Lower lobe of right lung (tissue), 2 donors: Measurements from ENCODE around the gene PARVG. TPM values are rescaled to one million over a fixed set of nuclear protein-coding genes. Genes with fewer than 3 reads are reported as not detected.

Experiments used
- ATAC-seq, 2 donors: fragments of 200-7000 bp; cut with Tn5 transposase; one replicate each; pipeline ENCODE4 v1.9.1; 2020 to 2022; ENCODE audit warnings: mild to moderate bottlenecking in 2 of 2, moderate library complexity in 2 of 2
- DNase-seq: peaks from one replicate; pipeline ENCODE4 v3.0.0-alpha.2; 2020
- H3K27ac ChIP-seq: fragments of 200-600 bp; one replicate; pipeline ENCODE4 v1.8.0; 2022
- H3K27me3 ChIP-seq: fragments of 200-600 bp; one replicate; pipeline ENCODE4 v1.8.0; 2022; ENCODE audit warnings: low read depth
- H3K36me3 ChIP-seq: fragments of 200-600 bp; one replicate; pipeline ENCODE4 v1.8.0; 2022; ENCODE audit warnings: mild to moderate bottlenecking
- H3K4me1 ChIP-seq: fragments of 200-600 bp; one replicate; pipeline ENCODE4 v1.8.0; 2022
- H3K4me3 ChIP-seq: fragments of 200-600 bp; one replicate; pipeline ENCODE4 v1.8.0; 2022; ENCODE audit warnings: mild to moderate bottlenecking
- H3K9me3 ChIP-seq: fragments of 200-600 bp; one replicate; pipeline ENCODE4 v1.8.0; 2022
- CTCF ChIP-seq: fragments of 200-600 bp; IDR thresholded peaks from one replicate; pipeline ENCODE4 v1.8.0; 2022; ENCODE audit warnings: antibody characterized with exemption, mild to moderate bottlenecking
- intact Hi-C: fragments of 100-400 bp; cut with DNase I; formaldehyde crosslinking; loops from one replicate; pipeline ENCODE4 v1.11.0; 2022
- long read RNA-seq: library from polyadenylated mRNA; unstranded; transcript quantifications from one replicate; pipeline ENCODE4 v2.0.0, GENCODE V29; 2021
- total RNA-seq: library from RNA; stranded (reverse); fragmentation: NEBNext Ultra II Directional; extraction: Animal tissue kit (Norgen Biotek cat#: 25700); gene quantifications from one replicate; pipeline ENCODE4 v1.2.1, GENCODE V29; 2021
- donor health status: DM: no; HTN: yes; CAD: no; lungs with severe emphysema.

Gene PARVG
- 96.2 TPM for total RNA-seq
- long read RNA-seq, transcript PARVG-205 (14 exons, 3,462 nt): major isoform, 5 of 105 reads
- long read RNA-seq, partial matches to known transcripts: 51 of 105 reads
- long read RNA-seq, other reads (novel, unspliced or antisense): 46 of 105 reads

- intact Hi-C loops: no loop called here
- Histone ChIP-seq H3K4me1 (peaks cover 4% of the 10 kb centered on the region), H3K27me3 (peaks cover 15% of the 10 kb centered on the region), H3K9me3 (no peaks in the 10 kb centered on the region), H3K36me3 (no peaks in the 10 kb centered on the region), H3K4me3 (peak within 1 kb of the TSS; percentile 54), H3K27ac (peak within 1 kb of the TSS; percentile 86)
- ATAC-seq (peak; percentile 29 to 54), DNase-seq (no peak)
- no peak for TF ChIP-seq CTCF
These were observed at the start of gene PARVG for GRCh38 chr22:44180706-44181032. Gene PARVG, plus strand, starts transcription at chr22:44180925. Its CDS starts 2,405 bp downstream, at chr22:44183330.

- Histone ChIP-seq H3K27me3 (no peaks in the 10 kb centered on the region), H3K4me1 (peaks cover 18% of the 10 kb centered on the region), H3K27ac (no peak overlapping the region), H3K9me3 (peaks cover 7% of the 10 kb centered on the region), H3K36me3 (peaks cover 38% of the 10 kb centered on the region), H3K4me3 (no peak overlapping the region)
- TF ChIP-seq CTCF: no peak
- intact Hi-C loops: no loop called here
- ATAC-seq (no peak), DNase-seq (no peak)
These were observed 49.3 kb upstream of the PARVG start for GRCh38 chr22:44131412-44131811.

GRCh38 chr22:44131989-44132685, 48.6 kb upstream of the PARVG start:
- H3K27ac ChIP-seq: no peak overlapping the region
- H3K27me3 ChIP-seq: no peaks in the 10 kb centered on the region
- H3K36me3 ChIP-seq: peaks cover 46% of the 10 kb centered on the region
- peaks cover 15% of the 10 kb centered on the region for H3K4me1 ChIP-seq
- no peak for TF ChIP-seq CTCF
- peaks cover 8% of the 10 kb centered on the region for H3K9me3 ChIP-seq
- DNase-seq: no peak
- ATAC-seq: no peak
- intact Hi-C loops: no loop called here
- H3K4me3 ChIP-seq: no peak overlapping the region

- DNase-seq: no peak
- peaks cover 52% of the 10 kb centered on the region for H3K36me3 ChIP-seq
- H3K27ac ChIP-seq: no peak overlapping the region
- H3K4me1 ChIP-seq: peaks cover 9% of the 10 kb centered on the region
- intact Hi-C loops: no loop called here
- peaks cover 14% of the 10 kb centered on the region for H3K9me3 ChIP-seq
- no peak overlapping the region for H3K4me3 ChIP-seq
- TF ChIP-seq CTCF: no peak
- no peaks in the 10 kb centered on the region for H3K27me3 ChIP-seq
- no peak for ATAC-seq
These were observed 48.0 kb upstream of the PARVG start for GRCh38 chr22:44132724-44133123.

- DNase-seq (no peak), ATAC-seq (no peak)
- H3K4me3 ChIP-seq: no peak overlapping the region
- no peak for TF ChIP-seq CTCF
- peaks cover 5% of the 10 kb centered on the region for H3K4me1 ChIP-seq
- H3K9me3 ChIP-seq: peaks cover 18% of the 10 kb centered on the region
- no peak overlapping the region for H3K27ac ChIP-seq
- intact Hi-C loops: no loop called here
- peaks cover 56% of the 10 kb centered on the region for H3K36me3 ChIP-seq
- H3K27me3 ChIP-seq: no peaks in the 10 kb centered on the region
These were observed 47.6 kb upstream of the PARVG start for GRCh38 chr22:44133161-44133560.
